HG03060 (cell line): ENCODE measurements around the gene PELI2.

Source experiments
- ATAC-seq: cut with Tn5 transposase; IDR thresholded peaks from one replicate; pipeline ENCODE4 v1.9.1; 2021; ENCODE audit warnings: low read depth, moderate number of reproducible peaks; ENCODE audit not compliant: unreplicated experiment

The PELI2 gene, protein sequence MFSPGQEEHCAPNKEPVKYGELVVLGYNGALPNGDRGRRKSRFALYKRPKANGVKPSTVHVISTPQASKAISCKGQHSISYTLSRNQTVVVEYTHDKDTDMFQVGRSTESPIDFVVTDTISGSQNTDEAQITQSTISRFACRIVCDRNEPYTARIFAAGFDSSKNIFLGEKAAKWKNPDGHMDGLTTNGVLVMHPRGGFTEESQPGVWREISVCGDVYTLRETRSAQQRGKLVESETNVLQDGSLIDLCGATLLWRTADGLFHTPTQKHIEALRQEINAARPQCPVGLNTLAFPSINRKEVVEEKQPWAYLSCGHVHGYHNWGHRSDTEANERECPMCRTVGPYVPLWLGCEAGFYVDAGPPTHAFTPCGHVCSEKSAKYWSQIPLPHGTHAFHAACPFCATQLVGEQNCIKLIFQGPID

DNA sequence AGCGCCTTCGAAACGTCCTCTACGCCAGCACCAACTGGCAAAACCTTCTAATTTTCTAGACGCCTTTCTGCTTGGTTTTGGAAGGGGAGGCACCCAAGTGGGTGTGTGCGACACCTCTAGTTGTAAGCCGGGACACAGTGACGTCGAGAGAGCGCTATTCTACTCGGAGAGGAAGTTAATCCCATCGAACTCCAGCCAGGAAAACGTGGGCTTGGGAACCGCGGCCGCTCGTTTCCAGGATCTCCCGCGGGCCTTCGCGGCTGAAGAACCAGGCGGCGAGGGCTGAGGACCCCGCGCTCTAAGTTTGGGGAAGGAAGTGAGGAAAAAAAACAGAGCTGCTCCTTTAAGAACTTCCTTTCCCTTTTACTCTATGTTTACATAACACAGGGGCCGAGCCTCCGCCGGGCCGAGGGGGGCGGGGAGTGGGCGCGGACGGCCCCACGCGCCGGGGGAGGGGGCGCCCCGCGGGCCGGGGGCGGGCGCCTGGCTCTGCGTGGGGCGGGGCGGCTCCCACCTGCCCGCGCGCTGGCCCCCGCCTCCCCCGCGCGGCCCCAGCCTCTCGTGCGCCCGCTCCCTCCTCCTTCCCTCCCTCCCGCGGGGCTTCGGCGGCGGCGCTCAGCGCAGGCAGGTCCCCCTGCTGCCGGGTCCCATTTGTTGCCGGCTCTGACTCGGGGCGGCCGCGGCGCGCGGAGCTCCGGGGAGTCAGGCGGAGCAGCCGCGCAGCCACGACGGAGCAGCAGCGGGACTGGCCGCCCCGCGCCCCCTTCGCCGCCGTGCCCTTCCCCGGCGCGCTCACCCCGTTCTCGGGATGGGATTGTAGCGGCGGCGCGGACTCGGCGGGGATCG lies at the start of gene PELI2:
TSS of gene PELI2 (plus strand) at position 647 of the 846 bp plus-strand sequence. CDS start 250 bp downstream, outside the sequence.
- ATAC-seq: no peak

DNA sequence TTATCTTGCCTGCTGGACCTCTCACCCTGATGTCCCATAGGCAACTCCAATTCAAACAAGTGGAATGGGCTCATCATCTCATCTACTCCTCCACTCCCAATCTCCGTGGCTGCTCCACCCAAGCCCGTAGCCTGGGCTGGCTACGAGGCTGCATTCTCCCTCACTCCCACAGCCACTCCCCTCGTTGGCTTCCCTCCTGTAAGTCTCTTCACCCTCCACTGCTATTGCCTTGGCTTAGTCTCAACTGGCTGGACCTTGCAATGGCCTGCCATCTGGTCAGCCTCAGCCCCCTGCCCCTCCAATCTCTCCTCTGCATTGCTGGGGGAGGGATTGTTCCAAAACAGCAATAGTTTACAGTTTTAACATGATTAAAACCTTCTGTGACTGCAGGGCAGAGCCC lies 44.4 kb upstream of the PELI2 start:
- no peak for ATAC-seq

DNA sequence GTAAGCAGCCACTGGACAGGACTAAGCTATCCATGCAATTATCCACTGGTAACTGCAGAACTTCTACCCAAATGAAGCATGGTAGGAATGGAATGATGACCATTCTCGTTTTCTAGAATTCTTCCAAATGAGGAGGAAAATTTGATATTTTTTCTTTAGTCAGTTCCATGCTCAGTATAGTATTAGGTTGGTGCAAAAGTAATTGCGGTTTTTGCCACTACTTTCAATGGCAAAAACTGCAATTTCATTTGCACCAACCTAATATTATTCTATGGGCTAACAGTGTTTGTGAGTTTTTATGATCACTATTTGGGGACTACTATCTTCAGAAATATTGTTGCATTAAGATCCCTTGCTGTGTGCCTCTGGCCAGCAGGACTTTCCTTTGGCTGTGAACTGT lies 42.9 kb upstream of the PELI2 start:
- ATAC-seq: no peak

DNA sequence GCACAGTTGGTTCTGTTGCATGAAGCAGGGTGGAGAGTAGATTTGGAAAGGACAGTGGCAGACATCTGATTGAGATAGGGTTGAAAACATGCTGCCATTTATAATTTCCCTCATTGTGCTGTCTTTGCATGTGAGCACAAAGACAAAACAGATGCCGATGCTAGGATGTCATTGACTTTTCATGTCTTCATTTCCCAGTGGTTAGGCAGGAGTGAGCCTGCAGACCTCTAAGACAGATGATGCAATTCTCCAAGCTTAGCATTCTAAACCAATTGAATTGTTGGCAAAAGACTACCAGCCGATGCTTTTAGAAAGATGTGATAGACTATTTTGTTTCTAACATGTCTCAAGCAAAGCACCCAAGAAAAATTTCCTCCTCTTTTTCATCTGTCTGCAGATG lies 37.1 kb upstream of the PELI2 start:
- ATAC-seq: no peak

DNA sequence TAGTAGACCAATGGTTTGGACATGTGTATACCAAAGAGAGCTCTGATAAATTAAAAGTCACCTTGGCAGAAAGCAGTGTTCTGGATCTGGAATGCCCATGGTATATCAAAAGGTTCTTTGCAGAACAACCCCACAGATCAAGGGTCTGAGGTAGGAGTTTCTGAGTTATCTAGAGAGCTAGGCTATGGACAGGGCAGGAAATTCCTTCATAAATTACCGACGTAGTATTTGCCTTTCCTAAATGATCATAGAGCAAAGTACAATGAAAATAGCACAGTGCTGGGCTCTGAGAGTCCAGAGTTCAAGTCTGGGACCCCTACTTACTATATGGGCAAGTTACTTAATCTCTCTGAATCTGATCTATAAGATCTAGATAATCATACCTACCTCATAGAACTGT lies 35.3 kb upstream of the PELI2 start:
- ATAC-seq: no peak

DNA sequence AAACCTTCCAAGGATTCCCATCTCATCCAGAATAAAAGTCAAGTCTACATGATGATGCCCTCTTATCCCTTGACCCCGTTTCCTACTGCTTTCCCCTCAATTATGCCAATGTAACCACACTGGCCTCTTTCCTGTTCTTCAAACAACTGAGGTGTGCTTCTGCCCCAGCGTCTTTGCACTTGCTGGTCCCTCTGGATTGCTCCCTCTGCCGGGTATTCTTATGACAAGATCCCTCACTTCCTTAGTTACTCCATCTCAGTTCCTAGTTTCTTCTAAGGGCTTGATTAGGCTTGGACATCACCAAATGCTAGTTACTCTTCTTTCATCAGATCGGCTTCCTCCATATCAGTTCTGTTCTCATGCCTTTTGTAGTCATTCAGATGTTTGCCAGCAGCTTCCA lies 32.7 kb upstream of the PELI2 start:
- no peak for ATAC-seq

DNA sequence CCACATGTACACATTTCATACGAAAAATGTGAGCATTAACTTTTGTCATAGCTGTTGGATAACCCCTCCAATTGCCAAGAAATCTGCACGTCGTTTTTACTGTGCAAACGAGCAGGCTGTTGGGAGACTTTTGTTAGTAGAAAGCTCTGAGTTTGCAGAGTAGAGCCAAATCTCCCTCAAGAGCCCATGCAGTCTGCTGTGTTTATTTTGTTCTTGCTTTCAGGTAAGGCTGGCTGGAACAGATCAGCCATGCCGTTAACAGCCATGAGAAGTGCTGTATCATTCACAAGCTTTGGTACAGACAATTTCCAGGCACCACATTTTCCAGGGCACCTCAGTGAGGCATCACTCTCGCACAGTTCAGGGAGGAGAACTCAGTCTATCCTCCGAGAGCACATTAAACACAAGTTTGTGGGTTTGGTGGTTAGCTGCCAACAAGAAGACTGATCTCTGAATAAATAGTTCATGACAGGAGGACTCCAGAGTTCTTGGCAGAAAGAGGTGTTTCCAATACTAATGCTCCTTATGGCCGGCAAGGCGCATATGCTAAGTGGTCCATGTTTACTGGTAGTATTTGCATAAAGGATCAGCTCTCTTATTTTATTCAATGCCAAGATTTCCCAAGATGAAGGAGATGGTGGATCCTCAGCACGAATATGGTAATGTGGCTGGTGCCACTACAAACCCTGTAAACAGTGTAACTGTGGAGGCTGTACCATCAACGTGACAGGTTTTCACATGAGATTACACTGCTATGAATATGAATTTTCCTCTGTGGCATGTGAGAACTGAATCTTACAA lies 30.3 kb upstream of the PELI2 start:
- no peak for ATAC-seq

DNA sequence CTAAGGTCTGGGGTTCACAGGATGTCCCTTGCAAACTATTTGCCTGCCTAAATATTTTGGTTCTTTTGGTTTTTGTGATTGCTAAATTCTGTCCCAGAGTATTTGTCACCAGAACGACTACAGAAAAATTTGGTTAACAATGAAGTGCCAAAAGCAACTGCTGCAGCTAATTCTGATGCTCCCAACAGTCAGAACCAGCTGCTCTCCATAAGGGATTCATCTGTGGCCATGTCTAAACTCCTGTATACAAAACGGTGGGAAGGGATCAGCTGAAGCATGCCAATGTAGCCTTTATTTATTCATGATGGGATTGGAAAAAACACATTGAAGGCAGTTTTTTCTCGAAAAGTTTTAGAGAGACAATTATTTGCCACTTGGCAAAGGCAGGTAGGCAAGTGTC lies 29.3 kb upstream of the PELI2 start:
- no peak for ATAC-seq

DNA sequence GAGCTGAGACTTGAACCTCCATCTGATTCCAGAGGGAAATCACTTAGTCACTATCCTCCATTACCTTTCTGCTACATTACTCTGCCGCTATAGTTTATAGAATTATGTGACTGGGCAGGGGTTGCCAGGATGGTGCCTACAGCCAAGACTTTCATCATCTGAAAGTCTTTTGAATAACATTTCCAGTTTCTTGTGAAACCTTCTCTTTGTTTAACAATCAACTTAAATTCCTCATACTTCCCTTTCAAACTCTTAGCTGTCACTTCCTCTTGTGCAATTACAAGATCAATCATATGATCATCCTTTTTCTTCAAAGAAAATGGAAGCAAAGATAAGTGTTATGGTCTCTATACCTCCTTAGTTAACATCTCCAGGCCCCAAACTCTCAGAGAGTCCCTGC lies 25.4 kb upstream of the PELI2 start:
- ATAC-seq: no peak

DNA sequence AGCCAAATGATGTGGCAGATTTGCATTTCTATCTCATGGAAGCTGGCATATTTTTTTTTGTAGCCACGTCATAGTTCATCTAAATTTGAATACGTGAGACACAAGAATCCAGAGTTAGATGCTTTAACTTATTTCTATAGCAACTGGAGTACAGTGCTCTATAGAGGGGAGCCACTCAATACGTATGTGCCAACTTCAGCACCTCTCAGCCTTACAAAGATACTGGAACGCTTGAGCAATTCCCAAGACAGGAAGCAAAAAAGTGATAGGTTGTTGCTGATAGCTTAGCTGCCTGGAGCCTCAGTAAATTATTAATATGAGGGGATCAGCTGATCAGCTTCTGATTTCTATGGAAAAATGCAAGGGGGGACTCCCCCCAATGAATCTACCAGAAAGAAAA lies 24.1 kb upstream of the PELI2 start:
- ATAC-seq: no peak

DNA sequence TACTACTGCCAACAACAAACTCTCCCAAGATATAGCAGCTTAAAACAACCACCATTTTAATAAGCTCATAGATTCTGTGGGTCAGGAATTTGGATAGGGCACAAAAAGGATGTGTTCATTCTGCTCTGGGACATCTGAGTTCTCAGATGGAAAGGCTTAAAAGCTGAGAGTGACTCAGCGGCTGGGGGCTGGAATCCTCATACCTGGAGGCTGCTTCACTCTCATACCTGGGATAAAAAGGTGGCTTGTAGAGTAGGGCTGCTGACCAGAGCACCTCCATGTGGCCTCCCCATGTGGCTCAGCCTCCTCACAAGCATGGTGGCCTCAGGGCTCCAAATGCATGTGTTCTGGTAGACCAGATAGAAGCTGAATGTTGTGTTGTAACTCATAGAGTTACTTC lies 20.2 kb upstream of the PELI2 start:
- ATAC-seq: no peak

DNA sequence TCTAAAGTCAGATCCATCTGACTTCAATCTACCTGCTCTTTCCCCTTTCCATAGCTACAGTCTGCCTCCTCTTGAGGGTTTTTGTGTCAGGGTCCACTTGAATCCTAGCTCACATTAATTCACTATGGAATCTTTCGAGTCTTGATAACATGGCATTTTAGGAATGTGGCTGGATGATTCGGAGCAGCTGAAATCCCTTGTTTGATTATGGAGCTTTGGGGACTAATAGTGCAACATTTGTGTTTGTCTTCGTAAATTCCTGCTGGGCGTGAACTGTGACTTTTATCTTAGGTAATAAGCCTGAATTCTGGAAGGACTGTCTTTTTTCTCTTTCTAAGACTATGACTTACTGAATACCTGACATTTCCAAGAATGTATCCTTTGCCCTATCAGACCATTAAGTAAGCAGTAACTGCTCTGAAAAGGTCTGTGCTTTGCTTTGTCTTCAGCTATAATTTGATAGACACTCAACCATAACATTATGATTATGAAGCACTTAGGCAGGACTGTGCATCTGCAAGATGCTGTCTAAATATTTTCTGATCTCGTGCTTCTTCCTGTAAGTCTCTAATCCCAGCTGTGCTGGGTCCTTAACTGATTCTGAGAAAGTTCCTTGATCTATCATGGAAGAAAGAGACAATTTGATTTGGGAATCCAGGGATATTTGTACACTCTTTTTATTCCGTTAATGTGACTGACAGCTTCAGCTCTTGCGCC lies 19.0 kb upstream of the PELI2 start:
- no peak for ATAC-seq

DNA sequence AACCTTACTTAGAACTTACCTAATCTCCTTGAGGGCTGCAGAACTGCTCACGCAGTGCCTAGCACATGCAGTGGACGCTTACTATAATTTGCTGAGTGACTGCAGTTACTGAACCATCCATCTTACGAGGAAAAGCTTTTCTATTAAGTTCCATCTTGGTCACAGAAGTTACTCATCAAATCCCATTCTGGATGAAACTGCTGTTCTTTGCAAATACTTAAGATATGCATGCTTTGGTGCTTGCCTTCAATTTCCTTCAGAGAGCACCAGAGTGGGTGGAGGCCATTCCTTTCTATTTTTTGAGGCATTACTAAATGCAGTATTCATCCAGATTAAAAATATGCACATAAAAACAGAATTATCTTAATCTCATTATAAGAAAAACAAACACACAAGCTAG lies 17.7 kb upstream of the PELI2 start:
- ATAC-seq: no peak

DNA sequence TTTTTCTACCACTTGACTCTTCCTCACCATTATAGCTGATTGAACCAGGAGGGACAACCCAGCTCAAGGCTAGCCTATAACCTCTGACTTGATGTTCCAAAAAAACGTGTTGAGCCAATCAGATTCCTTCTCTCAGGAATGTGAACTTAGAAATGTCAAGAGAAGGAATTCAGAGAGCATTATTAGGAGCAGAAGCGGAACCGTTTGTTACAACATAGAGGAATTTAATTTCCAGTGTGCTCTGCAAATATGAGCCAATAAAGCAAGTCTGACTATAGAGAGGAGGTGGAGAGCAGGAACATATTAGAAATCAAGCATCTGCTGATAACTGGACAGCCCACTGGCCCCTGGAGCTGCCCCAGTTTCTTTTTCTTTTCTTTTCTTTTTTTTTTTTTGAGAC lies 15.3 kb upstream of the PELI2 start:
- ATAC-seq: no peak

DNA sequence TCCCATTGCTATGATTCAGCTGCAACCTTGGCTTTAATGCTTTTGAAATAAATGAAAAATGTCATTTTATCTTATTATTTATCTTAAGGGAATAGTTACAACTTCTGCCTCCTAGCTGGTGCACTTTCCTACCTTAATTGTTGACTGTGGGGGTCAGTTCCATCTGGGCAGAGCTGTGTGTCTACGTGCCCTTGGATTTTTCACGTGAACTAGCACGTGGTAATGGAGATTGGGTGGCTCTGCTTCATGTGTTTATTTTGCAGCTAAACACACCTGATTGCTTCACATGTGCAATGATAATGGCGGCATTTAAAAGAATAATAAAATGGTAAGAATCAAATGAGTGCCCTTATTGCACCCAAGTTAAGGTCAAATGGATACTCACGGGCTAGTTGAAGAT lies 10.6 kb upstream of the PELI2 start:
- no peak for ATAC-seq

DNA sequence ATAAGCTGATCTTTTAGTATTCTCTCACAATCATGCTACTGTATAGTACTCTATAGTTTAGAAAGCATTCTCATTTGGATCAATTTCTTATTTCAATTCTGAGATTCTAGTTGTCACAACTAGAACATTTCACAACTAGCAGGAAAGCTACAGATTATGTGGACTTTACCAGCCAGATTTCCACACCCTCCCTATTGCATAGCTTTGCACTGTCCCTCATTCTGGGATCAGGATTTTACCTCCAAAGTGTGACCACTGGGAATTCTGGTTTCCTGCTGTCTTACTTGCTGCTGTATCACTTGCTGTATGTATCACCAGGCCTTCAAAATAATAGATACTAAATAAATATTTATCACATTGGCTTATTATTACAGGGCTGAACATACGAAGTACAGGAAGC lies 10.2 kb upstream of the PELI2 start:
- ATAC-seq: no peak

DNA sequence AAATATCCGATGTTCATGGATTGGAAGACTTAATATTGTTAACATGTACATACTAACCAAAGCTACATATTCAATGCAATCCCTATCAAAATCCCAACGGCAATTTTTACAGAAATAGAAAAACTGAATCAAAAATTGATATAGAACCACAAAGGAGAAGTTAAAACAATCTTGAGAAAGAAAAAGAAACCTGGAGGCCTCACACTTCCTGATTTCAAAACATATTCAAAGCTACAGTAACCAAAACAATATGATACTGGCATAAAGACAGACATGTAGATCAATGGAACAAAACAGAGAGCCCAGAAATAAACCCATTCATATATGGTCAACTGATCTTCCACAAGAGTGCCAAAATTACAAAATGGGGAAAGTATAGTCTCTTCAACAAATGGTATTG lies 5.4 kb upstream of the PELI2 start:
- ATAC-seq: no peak

DNA sequence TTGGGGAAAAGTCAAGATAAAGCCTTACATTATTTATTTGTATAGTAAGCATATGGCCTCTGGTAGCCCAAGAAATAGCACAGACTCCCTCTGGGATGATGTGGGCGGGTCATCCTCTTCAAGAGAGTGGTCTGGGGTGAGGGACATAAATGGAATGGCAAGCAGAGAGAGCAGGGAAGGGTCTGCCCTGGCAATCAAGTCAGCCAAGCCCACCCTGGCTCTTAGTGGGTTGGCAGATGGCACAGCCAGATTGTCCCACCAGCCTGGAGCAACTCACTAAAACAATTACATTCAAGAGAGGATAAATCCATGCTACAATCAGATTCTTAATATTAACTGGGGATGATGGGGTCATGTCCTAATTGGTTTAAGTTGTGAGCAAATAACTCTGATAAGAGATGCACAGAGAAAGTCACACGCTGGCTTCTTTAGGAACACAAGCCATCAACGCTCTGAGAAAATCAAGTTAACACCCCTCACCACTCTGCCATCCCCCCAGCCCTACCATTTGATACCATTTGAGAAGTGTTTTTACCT lies 2.8 kb upstream of the PELI2 start:
- no peak for ATAC-seq

DNA sequence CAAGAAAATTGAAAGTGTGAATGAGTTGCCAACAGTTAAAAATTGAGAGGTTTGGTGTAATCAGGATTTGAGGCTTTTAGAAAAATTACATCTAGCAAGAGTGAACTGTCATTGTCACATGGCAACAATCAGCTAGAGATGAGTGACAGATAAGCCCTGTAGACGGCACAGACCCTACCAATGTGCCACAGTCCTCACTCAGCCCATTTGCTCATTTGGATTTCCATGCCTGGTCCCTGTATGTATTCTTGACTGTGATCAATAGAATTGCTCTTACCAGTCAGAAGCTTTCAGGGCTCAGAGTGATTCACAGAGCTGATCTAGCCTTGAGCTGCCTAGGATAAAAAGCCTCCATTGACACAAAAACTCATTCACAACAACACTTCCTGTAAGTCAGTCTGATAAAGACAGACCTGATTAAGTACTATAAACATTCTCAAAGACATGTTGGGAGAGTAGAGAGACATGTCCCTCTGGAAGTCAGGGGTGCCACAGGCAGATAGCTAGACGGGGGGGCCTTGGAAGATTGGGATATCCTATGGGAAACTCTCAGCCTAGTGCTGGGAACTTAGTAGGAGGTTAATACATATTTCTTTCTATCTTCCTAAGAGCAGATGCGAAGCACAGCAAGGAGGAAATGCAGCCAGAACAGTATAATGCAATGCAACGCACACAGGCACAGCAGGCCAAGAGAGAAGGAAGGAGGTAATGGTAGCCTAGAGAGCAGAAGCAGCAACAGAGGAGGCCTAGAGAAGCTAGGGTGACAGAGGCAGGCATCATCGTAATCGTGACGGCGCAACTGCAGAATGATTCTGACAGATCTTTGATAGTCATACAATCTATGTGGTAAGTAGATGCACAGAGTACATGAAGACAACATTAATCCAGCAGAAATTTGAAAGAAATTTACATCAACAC lies 2.0 kb upstream of the PELI2 start:
- ATAC-seq: no peak
